ENCODE measurements around the gene KASH5. TPM values are rescaled to one million over a fixed set of nuclear protein-coding genes. Genes with fewer than 3 reads are reported as not detected.
"Not testable (repeated sequence)": the region's sequence is repeated elsewhere in the genome, so short reads cannot be mapped to it uniquely, and the experiment has no call there.

Gene KASH5
- polyA plus RNA-seq, 4 donors, result not detected

DNA sequence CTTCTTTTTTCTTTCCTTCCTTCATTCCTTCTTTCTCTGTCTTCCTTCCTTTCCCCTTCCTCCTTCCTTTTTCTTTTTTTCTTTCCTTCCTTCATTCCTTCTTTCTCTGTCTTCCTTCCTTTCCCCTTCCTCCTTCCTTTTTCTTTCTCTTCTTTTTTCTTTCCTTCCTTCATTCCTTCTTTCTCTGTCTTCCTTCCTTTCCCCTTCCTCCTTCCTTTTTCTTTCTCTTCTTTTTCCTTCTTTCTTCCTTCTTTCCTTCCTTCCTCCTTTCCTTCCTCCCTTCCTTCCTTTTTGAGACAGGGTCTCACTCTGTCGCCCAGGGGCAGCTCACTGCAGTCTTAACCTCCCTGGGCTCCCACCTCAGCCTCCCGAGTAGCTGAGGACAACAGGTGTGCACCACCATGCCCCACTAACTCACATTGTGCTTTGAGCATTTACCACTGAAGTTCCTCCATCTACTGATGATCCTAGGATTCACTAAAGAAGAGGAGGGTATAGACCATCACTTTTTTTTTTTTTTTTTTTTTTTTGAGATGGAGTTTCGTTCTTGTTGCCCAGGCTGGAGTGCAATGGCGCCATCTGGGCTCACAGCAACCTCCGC is 56.2 kb downstream of the KASH5 start:
- 46 to 58% (median 47%) methylated on average over 5 of the region's 5 CpGs for WGBS, 3 donors
- H3K27me3 ChIP-seq (ENCODE audit: control insufficient read depth in 3 of 3, insufficient read depth in 3 of 3, low read length in 3 of 3), result peaks cover 3 to 39% (median 12%) of the 10 kb centered on the region in 3 donors
- not testable (repeated sequence) for H3K9me3 ChIP-seq (ENCODE audit: control insufficient read depth in 2 of 2, insufficient read depth in 1 of 2, low read depth in 1 of 2, low read length in 1 of 2); FAIRE-seq; H3K4me1 ChIP-seq (ENCODE audit: control insufficient read depth in 3 of 3, insufficient read depth in 2 of 3, low read depth in 1 of 3, low read length in 2 of 3); H3K27ac ChIP-seq (ENCODE audit: low read depth in 1 of 3, low read length in 2 of 3); H3K4me3 ChIP-seq (ENCODE audit: low read depth in 1 of 3, low read length in 3 of 3); DNase-seq
- peaks cover 0 to 33% (median 4%) of the 10 kb centered on the region in 3 donors for H3K36me3 ChIP-seq (ENCODE audit: control insufficient read depth in 3 of 3, insufficient read depth in 2 of 3, low read depth in 1 of 3, low read length in 3 of 3)

DNA sequence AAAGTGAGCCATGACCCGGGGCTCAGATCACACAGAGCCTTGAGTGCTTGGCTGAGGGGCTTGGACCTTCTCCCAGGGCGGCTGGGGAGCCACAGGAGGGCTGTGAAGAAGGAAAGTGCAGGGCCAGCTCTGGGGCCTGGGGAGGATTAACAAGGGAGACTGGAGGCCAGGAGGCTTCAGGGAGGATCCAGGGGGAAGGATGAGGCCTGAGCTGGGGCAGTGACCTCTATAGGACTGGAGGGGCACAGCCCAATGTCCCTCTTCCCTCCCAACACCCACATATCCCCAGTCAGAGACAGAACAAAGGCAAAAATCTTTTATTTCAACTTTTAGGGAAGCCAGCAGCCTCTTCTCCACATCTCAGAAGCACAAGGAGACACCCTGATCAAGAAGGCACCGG is 57.9 kb downstream of the KASH5 start:
- no peak for FAIRE-seq
- Histone ChIP-seq H3K27me3 (ENCODE audit: control insufficient read depth in 3 of 3, insufficient read depth in 3 of 3, low read length in 3 of 3) (peaks cover 0 to 21% (median 4%) of the 10 kb centered on the region in 3 donors), H3K4me3 (ENCODE audit: low read depth in 1 of 3, low read length in 3 of 3) (no peak overlapping the region), H3K4me1 (ENCODE audit: control insufficient read depth in 3 of 3, insufficient read depth in 2 of 3, low read depth in 1 of 3, low read length in 2 of 3) (no peaks in the 10 kb centered on the region), H3K36me3 (ENCODE audit: control insufficient read depth in 3 of 3, insufficient read depth in 2 of 3, low read depth in 1 of 3, low read length in 3 of 3) (peaks cover 2 to 45% (median 4%) of the 10 kb centered on the region in 3 donors), H3K9me3 (ENCODE audit: control insufficient read depth in 2 of 2, insufficient read depth in 1 of 2, low read depth in 1 of 2, low read length in 1 of 2) (no peaks in the 10 kb centered on the region), H3K27ac (ENCODE audit: low read depth in 1 of 3, low read length in 2 of 3) (no peak overlapping the region)
- 67 to 82% (median 79%) methylated on average over 3 of the region's 3 CpGs for WGBS, 3 donors
- no peak for DNase-seq

DNA sequence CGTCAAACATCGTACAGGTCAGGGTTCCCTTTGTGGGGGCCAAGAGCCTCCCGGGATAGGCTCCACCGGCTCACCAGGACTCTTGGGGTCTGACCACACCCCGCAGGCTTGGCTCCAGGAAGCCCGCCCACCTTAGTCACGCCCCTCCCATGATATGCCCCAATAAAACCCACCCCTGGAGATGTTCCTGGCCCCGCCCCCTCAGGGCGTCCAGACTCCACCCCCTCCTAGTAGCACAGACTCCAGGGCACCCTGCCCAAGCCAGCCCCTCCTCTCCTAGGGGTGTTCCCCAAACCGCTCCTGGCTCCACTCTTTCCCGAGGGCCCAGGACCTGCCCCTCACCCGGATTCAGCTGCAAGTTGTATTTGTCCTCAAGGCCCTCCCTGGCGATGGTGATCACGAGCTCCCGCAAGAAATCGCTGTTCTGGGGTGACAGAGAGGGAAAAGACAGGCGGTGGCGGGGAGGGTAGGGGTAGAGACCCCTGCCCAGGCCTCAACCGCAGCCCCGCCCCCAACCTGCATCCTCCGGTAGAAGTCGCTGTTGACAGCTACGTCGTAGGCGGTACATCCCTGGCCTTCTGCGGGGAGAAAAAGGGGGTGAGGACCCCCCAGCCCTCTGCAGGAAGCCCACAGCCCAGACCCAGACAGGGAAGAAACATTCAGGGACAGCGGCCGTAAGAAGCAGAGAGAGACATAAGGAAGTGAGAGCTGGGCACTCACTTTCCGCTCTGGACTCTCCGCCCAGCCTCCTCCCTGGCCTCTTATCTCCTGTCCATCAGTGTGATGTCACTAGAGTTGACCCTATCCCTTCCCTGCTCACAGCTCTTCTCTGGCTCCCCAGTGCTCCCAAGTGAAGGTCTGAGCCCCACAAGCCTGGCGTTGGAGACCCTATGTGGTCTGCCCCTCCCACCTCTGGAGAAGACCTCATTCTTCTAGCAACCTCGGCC is 59.7 kb downstream of the KASH5 start:
- no peaks in the 10 kb centered on the region for H3K4me1 ChIP-seq (ENCODE audit: control insufficient read depth in 3 of 3, insufficient read depth in 2 of 3, low read depth in 1 of 3, low read length in 2 of 3)
- no peak overlapping the region for H3K4me3 ChIP-seq (ENCODE audit: low read depth in 1 of 3, low read length in 3 of 3)
- H3K27me3 ChIP-seq (ENCODE audit: control insufficient read depth in 3 of 3, insufficient read depth in 3 of 3, low read length in 3 of 3), result peaks cover 0 to 5% (median 0%) of the 10 kb centered on the region in 3 donors
- no peak for DNase-seq
- no peak overlapping the region for H3K27ac ChIP-seq (ENCODE audit: low read depth in 1 of 3, low read length in 2 of 3)
- WGBS, 3 donors, result 76 to 84% (median 81%) methylated on average over 32 of the region's 32 CpGs
- FAIRE-seq, result no peak
- H3K9me3 ChIP-seq (ENCODE audit: control insufficient read depth in 2 of 2, insufficient read depth in 1 of 2, low read depth in 1 of 2, low read length in 1 of 2), result no peaks in the 10 kb centered on the region
- H3K36me3 ChIP-seq (ENCODE audit: control insufficient read depth in 3 of 3, insufficient read depth in 2 of 3, low read depth in 1 of 3, low read length in 3 of 3), result peaks cover 2 to 45% (median 4%) of the 10 kb centered on the region in 3 donors

DNA sequence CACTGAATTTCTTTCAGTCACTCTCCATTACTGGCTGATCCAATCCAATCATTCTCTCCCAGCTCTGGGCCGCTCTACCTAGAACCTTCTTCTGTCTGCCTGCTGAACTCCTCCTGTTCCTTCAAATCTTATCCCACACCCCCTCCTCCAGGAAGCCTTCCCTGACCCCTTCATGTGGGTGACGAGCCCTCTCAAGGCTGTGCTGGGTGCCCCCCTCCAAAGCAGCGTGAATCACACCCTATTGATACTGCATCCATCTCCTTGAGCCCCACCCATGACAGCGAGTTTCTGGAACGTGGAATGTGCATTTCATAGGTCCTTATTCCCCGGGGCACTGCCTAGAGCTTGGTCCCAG is 60.4 kb downstream of the KASH5 start:
- DNase-seq (no peak), FAIRE-seq (no peak)
- Histone ChIP-seq H3K27me3 (ENCODE audit: control insufficient read depth in 3 of 3, insufficient read depth in 3 of 3, low read length in 3 of 3) (no peaks in the 10 kb centered on the region), H3K4me1 (ENCODE audit: control insufficient read depth in 3 of 3, insufficient read depth in 2 of 3, low read depth in 1 of 3, low read length in 2 of 3) (no peaks in the 10 kb centered on the region), H3K27ac (ENCODE audit: low read depth in 1 of 3, low read length in 2 of 3) (no peak overlapping the region), H3K4me3 (ENCODE audit: low read depth in 1 of 3, low read length in 3 of 3) (no peak overlapping the region), H3K9me3 (ENCODE audit: control insufficient read depth in 2 of 2, insufficient read depth in 1 of 2, low read depth in 1 of 2, low read length in 1 of 2) (no peaks in the 10 kb centered on the region), H3K36me3 (ENCODE audit: control insufficient read depth in 3 of 3, insufficient read depth in 2 of 3, low read depth in 1 of 3, low read length in 3 of 3) (peaks cover 2 to 45% (median 4%) of the 10 kb centered on the region in 3 donors)
- 93 to 96% (median 95%) methylated on average over 6 of the region's 6 CpGs for WGBS, 3 donors

DNA sequence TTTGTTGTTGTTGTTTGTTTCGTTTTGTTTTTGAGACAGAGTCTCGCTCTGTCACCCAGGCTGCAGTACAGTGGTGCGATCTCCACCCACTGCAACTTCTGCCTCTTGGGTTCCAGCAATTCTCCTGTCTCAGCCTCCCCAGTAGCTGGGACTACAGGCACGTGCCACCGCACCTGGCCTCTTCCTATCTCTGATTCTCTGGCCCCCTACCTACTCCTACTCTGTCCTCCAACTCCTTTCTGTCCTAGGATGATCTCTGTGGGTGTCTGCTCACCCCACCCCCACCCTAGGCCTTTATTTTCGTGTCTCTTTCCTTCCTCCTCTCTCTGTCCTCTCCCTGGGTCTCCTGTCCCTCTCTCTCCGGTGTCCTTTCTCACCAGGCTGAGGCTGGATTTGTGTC is 62.4 kb downstream of the KASH5 start:
- no peaks in the 10 kb centered on the region for H3K9me3 ChIP-seq (ENCODE audit: control insufficient read depth in 2 of 2, insufficient read depth in 1 of 2, low read depth in 1 of 2, low read length in 1 of 2)
- 80 to 85% (median 81%) methylated on average over 7 of the region's 7 CpGs for WGBS, 3 donors
- H3K27me3 ChIP-seq (ENCODE audit: control insufficient read depth in 3 of 3, insufficient read depth in 3 of 3, low read length in 3 of 3), result no peaks in the 10 kb centered on the region
- H3K27ac ChIP-seq (ENCODE audit: low read depth in 1 of 3, low read length in 2 of 3), result no peak overlapping the region
- no peak for FAIRE-seq
- peak overlapping the region in 2 of 3 donors; percentile 83 to 89 for H3K4me3 ChIP-seq (ENCODE audit: low read depth in 1 of 3, low read length in 3 of 3)
- H3K4me1 ChIP-seq (ENCODE audit: control insufficient read depth in 3 of 3, insufficient read depth in 2 of 3, low read depth in 1 of 3, low read length in 2 of 3), result peaks cover 0 to 7% (median 6%) of the 10 kb centered on the region in 3 donors
- peaks cover 2 to 50% (median 4%) of the 10 kb centered on the region in 3 donors for H3K36me3 ChIP-seq (ENCODE audit: control insufficient read depth in 3 of 3, insufficient read depth in 2 of 3, low read depth in 1 of 3, low read length in 3 of 3)
- no peak for DNase-seq

DNA sequence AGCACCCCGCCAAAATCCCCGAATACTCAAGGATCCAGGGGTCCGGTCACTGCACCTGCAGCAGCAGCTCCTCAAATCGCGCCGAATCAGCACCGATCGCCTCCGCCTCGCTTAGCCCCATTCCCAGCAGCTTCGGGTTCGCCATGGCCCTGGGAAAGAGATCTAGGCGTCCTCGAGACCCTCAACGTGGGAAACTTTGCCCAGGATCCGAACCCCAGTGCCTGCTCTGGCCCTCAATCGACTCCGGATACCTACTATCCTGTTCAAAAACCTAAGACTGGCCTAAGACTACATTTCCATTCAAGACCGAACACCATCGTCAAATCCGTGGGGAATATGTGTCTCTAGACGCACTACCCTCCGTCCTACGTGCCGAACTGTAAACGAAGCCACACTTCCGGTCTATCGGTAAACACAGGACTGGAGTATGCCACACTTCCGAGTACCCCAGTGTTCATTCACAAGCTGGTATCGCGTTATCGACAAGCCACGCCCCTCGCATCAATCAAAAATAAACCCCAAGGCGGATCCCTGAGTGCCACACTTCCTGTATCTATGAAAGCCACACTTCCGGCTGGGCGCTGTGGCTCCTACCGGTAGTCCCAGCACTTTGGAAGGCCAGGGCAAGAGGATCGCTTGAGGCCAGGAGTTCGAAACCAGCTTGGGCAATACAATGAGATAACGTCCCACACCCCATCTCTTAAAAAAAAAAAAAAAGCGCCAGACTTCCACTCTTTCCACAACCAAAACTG is 63.6 kb downstream of the KASH5 start, which contains the start of gene PIH1D1:
PIH1D1 (minus strand) TSS at position 385 of the 752 bp plus-strand sequence; CDS start at position 145, 240 bp downstream.
- WGBS, 3 donors, result 0 to 1% (median 0%) methylated on average over 42 of the region's 42 CpGs
- H3K9me3 ChIP-seq (ENCODE audit: control insufficient read depth in 2 of 2, insufficient read depth in 1 of 2, low read depth in 1 of 2, low read length in 1 of 2), result no peaks in the 10 kb centered on the region
- H3K4me3 ChIP-seq (ENCODE audit: low read depth in 1 of 3, low read length in 3 of 3), result peak within 1 kb of the TSS; percentile 46 to 89 (median 83)
- H3K27ac ChIP-seq (ENCODE audit: low read depth in 1 of 3, low read length in 2 of 3), result peak within 1 kb of the TSS; percentile 79 to 99 (median 95)
- H3K27me3 ChIP-seq (ENCODE audit: control insufficient read depth in 3 of 3, insufficient read depth in 3 of 3, low read length in 3 of 3), result no peaks in the 10 kb centered on the region
- H3K4me1 ChIP-seq (ENCODE audit: control insufficient read depth in 3 of 3, insufficient read depth in 2 of 3, low read depth in 1 of 3, low read length in 2 of 3), result peaks cover 0 to 7% (median 6%) of the 10 kb centered on the region in 3 donors
- peaks cover 2 to 46% (median 3%) of the 10 kb centered on the region in 3 donors for H3K36me3 ChIP-seq (ENCODE audit: control insufficient read depth in 3 of 3, insufficient read depth in 2 of 3, low read depth in 1 of 3, low read length in 3 of 3)
- DNase-seq (peak; percentile 99 to 100), FAIRE-seq (no peak)

DNA sequence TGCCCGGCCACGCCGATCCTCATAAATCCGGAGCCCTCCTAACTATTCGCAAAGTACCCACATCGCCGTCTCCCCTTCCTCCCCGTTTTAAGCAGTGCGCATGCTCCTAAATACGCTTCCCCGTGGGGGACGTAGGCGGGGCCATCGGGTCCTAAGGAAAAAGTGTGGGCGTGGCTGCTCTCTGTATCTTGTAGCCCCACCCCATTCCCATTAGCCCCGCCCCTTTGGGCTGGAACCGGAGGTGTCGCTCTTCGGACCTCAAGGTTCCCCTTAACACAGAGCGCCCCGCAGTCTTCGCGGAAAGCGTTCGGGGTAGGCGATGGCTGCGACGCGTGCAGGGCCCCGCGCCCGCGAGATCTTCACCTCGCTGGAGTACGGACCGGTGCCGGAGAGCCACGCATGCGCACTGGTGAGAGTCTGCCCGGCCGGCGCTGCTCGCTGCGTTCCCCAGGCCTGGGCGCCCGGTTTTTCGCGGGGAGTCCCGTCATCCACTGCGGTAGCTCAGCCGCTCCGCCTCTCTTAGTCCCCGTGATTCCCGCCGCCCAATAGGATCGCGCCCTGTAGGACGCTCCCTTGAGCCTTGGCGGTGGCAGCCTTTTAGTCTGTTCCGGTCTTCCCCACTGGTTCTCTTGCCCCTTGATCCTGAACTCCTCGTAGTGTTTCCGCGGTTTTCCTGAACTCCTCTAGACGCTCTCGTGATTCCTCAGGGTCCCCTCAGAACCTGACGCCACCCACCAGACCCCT is 65.1 kb downstream of the KASH5 start, which contains the start of gene ALDH16A1:
ALDH16A1 (plus strand) TSS at position 213 of the 744 bp plus-strand sequence; CDS start at position 320, 107 bp downstream.
- Histone ChIP-seq H3K36me3 (ENCODE audit: control insufficient read depth in 3 of 3, insufficient read depth in 2 of 3, low read depth in 1 of 3, low read length in 3 of 3) (peaks cover 0 to 40% (median 2%) of the 10 kb centered on the region in 3 donors), H3K9me3 (ENCODE audit: control insufficient read depth in 2 of 2, insufficient read depth in 1 of 2, low read depth in 1 of 2, low read length in 1 of 2) (no peaks in the 10 kb centered on the region), H3K4me1 (ENCODE audit: control insufficient read depth in 3 of 3, insufficient read depth in 2 of 3, low read depth in 1 of 3, low read length in 2 of 3) (peaks cover 0 to 7% (median 6%) of the 10 kb centered on the region in 3 donors), H3K27ac (ENCODE audit: low read depth in 1 of 3, low read length in 2 of 3) (peak within 1 kb of the TSS; percentile 79 to 99 (median 95)), H3K27me3 (ENCODE audit: control insufficient read depth in 3 of 3, insufficient read depth in 3 of 3, low read length in 3 of 3) (no peaks in the 10 kb centered on the region), H3K4me3 (ENCODE audit: low read depth in 1 of 3, low read length in 3 of 3) (peak within 1 kb of the TSS; percentile 43 to 65 (median 57))
- FAIRE-seq (no peak), DNase-seq (peak; percentile 98 to 99)
- 0% methylated on average over 65 to 66 of the region's 66 CpGs for WGBS, 3 donors
